K562 (cell line): ENCODE data around the gene EMILIN1. TPM values are rescaled to one million over a fixed set of nuclear protein-coding genes. Genes with fewer than 3 reads are reported as not detected.

Experiments
- ATAC-seq: fragments of 200-7000 bp; cut with Tn5 transposase; 3 replicates; pipeline ENCODE4 v1.9.1; 2020; ENCODE audit warnings: moderate library complexity
- BruUV-seq: library from RNA; stranded (reverse); fragments of 400-500 nt; replicated peaks from 2 replicates; lab custom pipeline; 2021; lab: Mats Ljungman, UMichigan
- CTCF ChIA-PET: fragments of 300-600 bp; formaldehyde crosslinking; extraction: SDS; loops from one replicate; lab custom pipeline; 2021; ENCODE audit warnings: low intra/inter-chr PET ratio; lab: Yijun Ruan, JAX
- POLR2A ChIA-PET: fragments of 300-600, 350-650 bp; sonication (Branson Sonifier 250); formaldehyde crosslinking; extraction: SDS; loops from one replicate; lab custom pipeline; 2021; ENCODE audit warnings: antibody characterized with exemption, inconsistent platforms; lab: Yijun Ruan, JAX
- DNase-seq, 4 experiments: peaks; one replicate each; pipeline versions ENCODE4 v3.0.0 to v3.0.0-alpha.2; 2011 to 2018; ENCODE audit warnings: low spot score in 3 of 4, mixed read lengths in 3 of 4; ENCODE audit errors: extremely low read depth in 1 of 4
- FAIRE-seq: peaks from 2 replicates; lab custom pipeline; 2011; peaks lifted over from hg19 to GRCh38; lab: Jason Lieb, UNC
- H2AFZ ChIP-seq: 2 replicates; pipeline ENCODE4 v1.6.0; 2011; ENCODE audit warnings: low read depth, low read length, control low read depth, inconsistent platforms
- H3K27ac ChIP-seq: fragments of 200-600 bp; 3 replicates; pipeline ENCODE4 v1.8.0; 2011; ENCODE audit warnings: low read depth, mild to moderate bottlenecking, control low read depth, inconsistent platforms, low read length, moderate library complexity, mixed read lengths; ENCODE audit errors: extremely low read depth
- H3K27me3 ChIP-seq, 2 experiments: fragments of 300-600 bp in 1 of 2; 2 replicates in 1 of 2; 3 replicates in 1 of 2; pipeline versions ENCODE4 v1.6.0 to v1.8.0; 2011; ENCODE audit warnings: inconsistent platforms in 2 of 2, low read length in 2 of 2, mild to moderate bottlenecking in 1 of 2, mixed read lengths in 1 of 2, moderate library complexity in 1 of 2; ENCODE audit not compliant: control insufficient read depth in 2 of 2, insufficient read depth in 2 of 2
- H3K36me3 ChIP-seq: fragments of 300-600 bp; 3 replicates; pipeline ENCODE4 v1.8.0; 2011; ENCODE audit warnings: mild to moderate bottlenecking, low read length, inconsistent platforms; ENCODE audit not compliant: control insufficient read depth, insufficient read depth
- H3K4me1 ChIP-seq, 2 experiments: fragments of 200-600 bp in 1 of 2; replicated peaks in 1 of 2; 2 replicates in 1 of 2; 3 replicates in 1 of 2; pipeline versions ENCODE4 v1.5.1 to v1.8.0; 2011; ENCODE audit warnings: inconsistent platforms in 2 of 2, low read length in 2 of 2, mild to moderate bottlenecking in 1 of 2, mixed read lengths in 1 of 2, moderate library complexity in 1 of 2; ENCODE audit not compliant: control insufficient read depth in 2 of 2, insufficient read depth in 2 of 2
- H3K4me2 ChIP-seq: 2 replicates; pipeline ENCODE4 v1.6.1; 2011; ENCODE audit warnings: low read length, control low read depth, inconsistent platforms, mixed read lengths; ENCODE audit not compliant: insufficient read depth
- H3K4me3 ChIP-seq: fragments of 200-600 bp; sonication (generic), shearing (Covaris generic); 2 replicates; pipeline ENCODE4 v1.5.1; 2016; ENCODE audit warnings: control low read depth, inconsistent platforms
- H3K79me2 ChIP-seq: fragments of 200-600 bp; 3 replicates; pipeline ENCODE4 v1.8.0; 2011; ENCODE audit warnings: low read length, inconsistent platforms; ENCODE audit not compliant: control insufficient read depth, insufficient read depth
- H3K9ac ChIP-seq, 2 experiments: 2 replicates each; pipeline versions ENCODE4 v1.6.0 to v1.6.1; 2011; ENCODE audit warnings: low read depth in 2 of 2, low read length in 2 of 2, control low read depth in 1 of 2, inconsistent platforms in 1 of 2, mild to moderate bottlenecking in 1 of 2, mixed read lengths in 1 of 2; ENCODE audit not compliant: insufficient read depth in 1 of 2
- H3K9me1 ChIP-seq: one replicate; pipeline ENCODE4 v1.6.0; 2011; ENCODE audit warnings: inconsistent platforms, mild to moderate bottlenecking, low read length, moderate library complexity; ENCODE audit not compliant: control insufficient read depth, insufficient read depth
- H3K9me3 ChIP-seq: replicated peaks from 2 replicates; pipeline ENCODE4 v1.5.1; 2011; ENCODE audit warnings: low read depth, low read length, inconsistent platforms; ENCODE audit not compliant: control insufficient read depth, insufficient read depth
- H4K20me1 ChIP-seq: replicated peaks from 2 replicates; pipeline ENCODE4 v1.6.1; 2011; ENCODE audit warnings: low read length, inconsistent platforms, mixed read lengths; ENCODE audit not compliant: control insufficient read depth, insufficient read depth
- CEBPB ChIP-seq: fragments of 450-650 bp; IDR thresholded peaks from 2 replicates; pipeline ENCODE4 v1.6.1; 2016; ENCODE audit warnings: missing genetic modification characterization, missing compliant biosample characterization
- HEY1 ChIP-seq: fragments of 250-450 bp; sonication (Bioruptor Pico); IDR thresholded peaks from 2 replicates; pipeline ENCODE4 v1.5.0; 2020; ENCODE audit warnings: mild to moderate bottlenecking, moderate library complexity, borderline replicate concordance
- HMGN3 ChIP-seq: IDR thresholded peaks from 2 replicates; pipeline ENCODE4 v1.6.1; 2011; ENCODE audit warnings: borderline replicate concordance, low read depth, mild to moderate bottlenecking, mixed read lengths, low read length; ENCODE audit not compliant: insufficient read length; ENCODE audit errors: extremely low read depth
- NFE2 ChIP-seq: IDR thresholded peaks from 2 replicates; pipeline ENCODE4 v1.6.1; 2014; ENCODE audit warnings: antibody characterized with exemption, low read depth
- NFIC ChIP-seq: fragments of 450-650 bp; IDR thresholded peaks from 2 replicates; pipeline ENCODE4 v1.6.1; 2017; ENCODE audit warnings: mild to moderate bottlenecking, inconsistent platforms
- RB1 ChIP-seq: fragments of 450-650 bp; IDR thresholded peaks from 2 replicates; pipeline ENCODE4 v1.6.1; 2017; ENCODE audit warnings: low read depth, mild to moderate bottlenecking
- RNF219 ChIP-seq: fragments of 250-450 bp; sonication (Bioruptor Pico); IDR thresholded peaks from 2 replicates; pipeline ENCODE4 v1.5.0; 2022; ENCODE audit warnings: mild to moderate bottlenecking
- ZBTB49 ChIP-seq: sonication (generic); formaldehyde crosslinking; IDR thresholded peaks from 2 replicates; pipeline ENCODE4 v1.8.0; 2022; ENCODE audit warnings: missing genetic modification reagents, mild to moderate bottlenecking, borderline replicate concordance
- WGBS: fragments of 100-300 bp; shearing (Covaris generic); methylation state at CpG from one replicate; pipeline ENCODE4 v1.1.6; 2016; ENCODE audit warnings: low coverage, mixed read lengths; ENCODE audit not compliant: insufficient coverage; ENCODE audit errors: missing lambda C conversion rate; 5-methylcytosine and 5-hydroxymethylcytosine counted together
- in situ Hi-C: fragments of 300-500 bp; cut with MboI; formaldehyde crosslinking; loops from 4 replicates; pipeline ENCODE4 v1.15.0; 2018; ENCODE audit warnings: inconsistent platforms, mixed read lengths
- intact Hi-C: fragments of 100-400 bp; cut with micrococcal nuclease; formaldehyde crosslinking; loops from 2 replicates; pipeline ENCODE4 v1.14.2; 2022
- polyA plus RNA-seq, 8 experiments: library from polyadenylated mRNA; depleted of rRNA in 4 of 8; stranded (reverse) in 5 of 8; unstranded in 3 of 8; fragments of >200 nt; fragmentation: Nextera tagmentation in 2 of 8; fragmentation: Illumina TruSeq in 1 of 8; extraction: Ambion mirVana in 2 of 8; extraction: Trizol in 1 of 8; gene quantifications; 2 replicates each; pipeline versions ENCODE4 v1.2.1 to v1.2.3, GENCODE V29; 2011 to 2014; ENCODE audit warnings: inconsistent platforms in 1 of 8, missing spikeins in 1 of 8
- total RNA-seq, 7 experiments: library from RNA; depleted of rRNA in 6 of 7; stranded (reverse); fragments of >200 nt in 6 of 7; fragmentation: Illumina TruSeq in 2 of 7; extraction: Trizol in 2 of 7; gene quantifications; 2 replicates each; pipeline versions ENCODE4 v1.2.1 to v1.2.3, GENCODE V29; 2011 to 2021; ENCODE audit warnings: low replicate concordance in 1 of 7

EMILIN1 gene
- total and polyA plus RNA-seq, 9 of the 15 experiments (the other 6 are each of a cell fraction or from before 2014, with no cell fraction given) = 0.04 to 2.7 (median 0.54) TPM; not detected in 2

GRCh38 chr2:27050281-27050995, 28.0 kb upstream of the EMILIN1 start (continued):
- TF ChIP-seq RNF219 (CRISPR knock-in tag) (peak; percentile 71; the same call in 1 of the 2 replicates), NFE2 (peak; percentile 54; the same call in 1 of the 2 replicates)

- ChIA-PET POLR2A (interaction anchor here (0.6 to 10.5 kb wide), 14 partner anchors 9 to 252 kb away, joined by 3 to 112 read pairs (median 6); partner anchors contain the start of genes OST4 and TMEM214), CTCF (interaction anchor here (1.0 kb wide), 1 partner anchor 36 kb away, joined by 4 read pairs; the partner anchor contains the start of gene KHK)
- Histone ChIP-seq H3K4me1 (peaks cover 15 to 30% of the 10 kb centered on the region in 2 experiments; a peak in 4 of 5 replicates), H3K79me2 (0 out of 3 replicates have a peak, but pooled peaks cover 5% of the 10 kb centered on the region), H3K27ac (peak within 1 kb of the TSS; percentile 95), H3K4me2 (peak within 1 kb of the TSS; percentile 98), H3K9me1 (no peaks in the 10 kb centered on the region), H3K9me3 (no peaks in the 10 kb centered on the region), H3K9ac (peak within 1 kb of the TSS; percentile 85 to 95), H2AFZ (peak within 1 kb of the TSS; percentile 92), H3K4me3 (peak within 1 kb of the TSS; percentile 84), H4K20me1 (no peaks in the 10 kb centered on the region; the same call in 1 of the 2 replicates), H3K36me3 (peaks cover 38% of the 10 kb centered on the region; the same call in 2 of the 3 replicates), H3K27me3 (no peaks in the 10 kb centered on the region)
- no TSS peak for BruUV-seq
- FAIRE-seq (peak; percentile 85), DNase-seq (peak; percentile 96 to 100 (median 100)), ATAC-seq (peak; percentile 91)
- 1% methylated on average over 40 of the region's 67 CpGs for WGBS
- in situ Hi-C loops = no loop called here
- intact Hi-C loops = loop anchor here (2.0 kb wide), 2 partner anchors 18 to 30 kb away; partner anchors contain the start of gene TMEM214
- TF ChIP-seq ZBTB49 (CRISPR knock-in tag) = peak; percentile 84; the same call in 1 of the 2 replicates
- TF ChIP-seq RB1 = peak; percentile 44; the same call in 1 of the 2 replicates
- TF ChIP-seq NFIC = peak; percentile 71
- TF ChIP-seq CEBPB (tag) = no peak
- TF ChIP-seq HMGN3 = no peak
- no peak for TF ChIP-seq HEY1 (CRISPR knock-in tag)
These were observed 27.2 kb upstream of the EMILIN1 start, which contains the start of gene AGBL5 for GRCh38 chr2:27050996-27051901. AGBL5 (plus strand) TSS chr2:27051668; CDS start chr2:27052959, 1,291 bp downstream.
